Hepatic stellate cell (primary cell): ENCODE results near the gene ABI1.
A peak's percentile ranks its signal among the peaks of the same experiment; 100 is the strongest.

Experiments
- DNase-seq: peaks from one replicate; pipeline ENCODE4 v3.0.0; 2011; ENCODE audit warnings: low spot score

Gene ABI1

DNA sequence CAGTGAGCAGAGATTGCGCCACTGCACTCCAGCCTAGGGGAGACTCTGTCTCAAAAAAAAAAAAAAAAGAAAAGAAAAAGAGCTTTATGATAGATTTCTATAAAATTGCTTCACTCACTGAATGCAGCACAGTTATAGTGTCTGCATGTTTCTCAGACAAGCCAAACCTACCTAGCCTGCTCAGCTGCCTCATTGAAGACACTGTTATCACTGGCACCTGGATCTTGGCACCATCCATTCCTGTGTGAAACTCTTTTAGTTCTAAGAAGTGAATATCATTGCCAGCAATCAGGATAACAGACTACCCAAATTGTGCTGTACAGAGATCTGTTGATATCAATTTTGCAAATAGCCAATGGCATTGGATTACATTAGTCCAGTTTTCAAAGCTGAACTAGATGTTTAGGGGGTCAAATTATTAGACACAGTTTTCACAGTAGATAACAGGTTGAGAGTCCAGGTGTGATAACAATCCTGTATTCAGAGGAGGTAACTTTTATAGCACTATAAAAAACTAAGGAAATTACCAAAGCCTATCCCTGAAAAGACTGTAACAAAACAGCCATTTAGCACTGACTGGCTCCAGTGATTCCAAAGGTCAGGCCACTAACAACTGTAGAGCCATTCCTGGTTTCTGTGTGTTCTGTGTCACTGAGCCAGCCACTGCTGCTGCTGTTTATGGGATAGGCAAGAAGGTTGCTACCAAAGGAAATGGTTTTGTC is 146.2 kb downstream of the ABI1 start:
- DNase-seq, result no peak

- DNase-seq, result no peak
These were observed 149.4 kb downstream of the ABI1 start for GRCh38 chr10:26711324-26711723.

DNA sequence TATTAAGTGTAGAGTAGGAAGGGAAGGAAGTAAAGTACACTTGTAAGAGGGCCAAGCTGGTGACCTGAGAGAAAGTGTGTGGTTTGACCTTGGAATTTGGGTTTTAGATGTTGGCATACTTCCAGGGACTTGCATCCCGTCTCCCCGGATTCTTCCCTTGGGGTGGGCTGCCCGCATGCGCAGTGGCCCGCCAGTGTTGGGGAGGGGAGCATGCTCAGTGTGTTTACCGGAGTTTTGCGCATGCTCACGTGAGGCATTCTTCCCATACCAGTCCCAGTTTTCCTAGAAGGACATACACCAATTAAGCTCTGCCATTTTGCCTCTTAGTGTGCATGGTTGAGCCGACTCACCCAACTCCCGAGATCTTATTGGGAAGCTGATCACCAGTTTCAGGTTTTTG is 153.8 kb downstream of the ABI1 start:
- DNase-seq, result no peak

DNA sequence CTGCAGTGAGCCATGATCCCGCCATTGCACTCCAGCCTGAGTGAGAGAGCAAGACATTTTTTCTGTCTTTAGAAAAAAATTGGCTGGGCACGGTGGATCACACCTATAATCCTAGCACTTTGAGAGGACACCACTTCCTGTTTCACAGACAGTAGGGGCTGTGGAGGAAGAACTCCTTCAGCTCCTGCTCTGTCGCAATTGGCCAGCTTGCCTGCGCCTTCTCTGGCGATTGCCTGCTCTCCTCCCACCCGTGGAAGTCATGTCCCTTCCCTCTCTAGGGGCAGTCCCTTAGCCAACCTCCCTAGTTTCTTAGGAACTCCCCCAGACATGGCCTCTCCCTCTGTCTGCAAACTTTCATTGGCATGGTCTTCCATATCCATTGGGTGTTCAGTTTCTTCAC is 154.6 kb downstream of the ABI1 start:
- DNase-seq, result no peak

GRCh38 chr10:26703974-26704373 is 156.8 kb downstream of the ABI1 start:
- no peak for DNase-seq

DNA sequence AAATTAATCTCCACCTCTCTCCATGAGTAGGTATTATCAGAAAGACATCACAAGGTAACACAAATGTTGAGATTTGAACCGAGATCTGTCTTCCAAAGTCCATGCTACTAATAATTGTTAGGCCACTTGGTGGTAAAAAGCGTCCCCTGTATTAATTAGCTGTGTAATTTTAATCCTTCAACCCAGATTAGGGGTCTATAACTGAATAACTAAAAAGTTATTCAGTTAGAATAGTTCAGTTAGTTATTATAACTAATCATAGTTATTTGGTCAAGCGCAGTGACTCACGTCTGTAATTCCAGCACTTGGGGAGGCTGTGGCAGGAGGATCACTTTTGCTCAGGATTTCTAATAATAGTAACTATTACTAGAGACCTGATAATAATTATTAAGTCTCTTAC is 157.7 kb downstream of the ABI1 start:
- DNase-seq, result no peak

DNA sequence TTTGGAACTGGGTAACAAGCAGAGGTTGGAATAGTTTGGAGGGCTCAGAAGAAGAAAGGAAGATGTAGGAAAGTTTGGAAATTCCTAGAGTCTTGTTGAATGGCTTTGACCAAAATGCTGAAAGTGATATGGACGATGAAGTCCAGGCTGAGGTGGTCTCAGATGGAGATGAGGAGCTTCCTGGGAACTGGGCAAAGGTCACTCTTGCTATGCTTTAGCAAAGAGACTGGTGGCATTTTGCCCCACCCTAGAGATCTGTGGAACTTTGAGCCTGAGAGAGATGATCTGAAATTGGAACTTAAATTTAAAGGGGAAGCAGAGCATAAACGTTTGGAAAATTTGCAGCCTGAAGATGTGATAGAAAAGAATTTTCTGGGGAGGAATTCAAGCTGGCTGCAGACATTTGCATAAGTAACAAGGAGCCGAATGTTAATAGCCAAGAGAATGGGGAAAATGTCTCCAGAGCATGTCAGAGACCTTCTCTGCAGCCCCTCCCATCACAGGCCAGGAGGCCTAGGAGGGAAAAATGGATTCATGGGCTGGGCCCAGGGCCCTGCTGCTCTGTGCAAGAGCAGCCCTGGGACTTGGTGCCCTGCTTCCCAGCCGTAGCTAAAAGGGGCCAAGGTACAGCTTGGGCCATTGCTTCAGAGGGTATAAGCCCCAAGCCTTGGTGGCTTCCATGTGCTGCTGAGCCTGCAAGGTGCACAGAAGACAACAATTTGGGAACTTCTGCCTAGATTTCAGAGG is 159.7 kb downstream of the ABI1 start:
- no peak for DNase-seq

DNA sequence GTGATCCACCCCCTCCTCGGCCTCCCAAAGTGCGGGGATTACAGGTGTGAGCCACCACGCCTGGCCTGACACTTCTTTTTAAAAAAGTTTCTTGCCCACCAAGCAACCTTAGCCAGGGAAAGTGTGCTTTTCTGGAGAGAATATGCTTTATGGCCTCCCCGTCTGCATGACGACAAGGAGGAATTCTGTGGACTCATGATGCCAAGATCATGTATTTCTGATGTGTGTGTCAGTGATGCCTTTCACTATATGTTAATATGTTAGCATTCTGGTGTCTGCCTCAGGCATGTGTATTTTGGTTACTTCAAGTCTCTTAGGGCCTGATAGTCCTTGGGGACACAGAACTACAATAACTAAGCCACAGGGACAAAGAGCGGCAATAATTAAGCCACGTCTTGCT is 161.1 kb downstream of the ABI1 start:
- DNase-seq, result no peak

GRCh38 chr10:26698909-26699308 is 161.8 kb downstream of the ABI1 start:
- no peak for DNase-seq

GRCh38 chr10:26697922-26698608 is 162.7 kb downstream of the ABI1 start:
- peak; percentile 8 for DNase-seq

GRCh38 chr10:26697163-26697921 is 163.4 kb downstream of the ABI1 start, which contains the start of gene PDSS1:
Gene PDSS1 (plus strand): TSS chr10:26697701. CDS start chr10:26697712, 11 bp downstream.
- peak; percentile 82 for DNase-seq

- no peak for DNase-seq
These were observed 164.0 kb downstream of the ABI1 start for GRCh38 chr10:26696786-26697162.
